22Rv1 (cell line): ENCODE measurements around the gene CDYL.

ENCODE experiments used
- H3K27ac ChIP-seq: fragments of 450-650 bp; 2 replicates; pipeline ENCODE4 v1.5.1; 2017
- CTCF ChIP-seq: fragments of 450-650 bp; IDR thresholded peaks from 2 replicates; pipeline ENCODE4 v1.5.1; 2017; ENCODE audit warnings: mild to moderate bottlenecking
- ZFX ChIP-seq: fragments of 450-650 bp; IDR thresholded peaks from 2 replicates; pipeline ENCODE4 v1.6.1; 2017; ENCODE audit warnings: antibody characterized with exemption, borderline replicate concordance

The CDYL gene

GRCh38 chr6:4778086-4778485, 1.9 kb downstream of the CDYL start:
- no peak for TF ChIP-seq ZFX
- no peak for TF ChIP-seq CTCF
- no peak overlapping the region; the same call in 1 of the 2 replicates for H3K27ac ChIP-seq

DNA sequence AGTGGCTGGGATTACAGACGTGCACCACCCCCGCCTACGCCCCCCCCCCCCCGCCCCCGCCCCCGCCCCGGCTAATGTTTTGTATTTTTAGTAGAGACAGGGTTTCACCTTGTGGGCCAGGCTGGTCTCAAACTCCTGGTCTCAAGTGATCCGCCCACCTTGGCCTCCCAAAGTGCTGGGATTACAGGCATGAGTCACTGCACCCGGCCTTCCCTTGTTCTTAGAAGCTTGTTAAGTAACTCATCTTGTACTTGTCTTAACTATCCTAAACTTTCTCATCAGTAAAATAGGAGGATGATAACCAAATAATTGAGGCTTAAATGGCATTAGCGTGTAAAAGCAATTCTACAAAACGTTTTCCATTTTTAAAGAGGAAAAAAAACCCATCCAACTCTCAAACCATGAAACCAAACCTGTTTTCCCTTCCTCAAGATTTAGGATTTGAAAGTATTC, 4.2 kb downstream of the CDYL start:
- no peak overlapping the region for H3K27ac ChIP-seq
- TF ChIP-seq ZFX: no peak
- TF ChIP-seq CTCF: no peak

- TF ChIP-seq ZFX (no peak), CTCF (no peak)
- no peak overlapping the region for H3K27ac ChIP-seq
These were observed 5.2 kb downstream of the CDYL start for GRCh38 chr6:4781426-4781825.

DNA sequence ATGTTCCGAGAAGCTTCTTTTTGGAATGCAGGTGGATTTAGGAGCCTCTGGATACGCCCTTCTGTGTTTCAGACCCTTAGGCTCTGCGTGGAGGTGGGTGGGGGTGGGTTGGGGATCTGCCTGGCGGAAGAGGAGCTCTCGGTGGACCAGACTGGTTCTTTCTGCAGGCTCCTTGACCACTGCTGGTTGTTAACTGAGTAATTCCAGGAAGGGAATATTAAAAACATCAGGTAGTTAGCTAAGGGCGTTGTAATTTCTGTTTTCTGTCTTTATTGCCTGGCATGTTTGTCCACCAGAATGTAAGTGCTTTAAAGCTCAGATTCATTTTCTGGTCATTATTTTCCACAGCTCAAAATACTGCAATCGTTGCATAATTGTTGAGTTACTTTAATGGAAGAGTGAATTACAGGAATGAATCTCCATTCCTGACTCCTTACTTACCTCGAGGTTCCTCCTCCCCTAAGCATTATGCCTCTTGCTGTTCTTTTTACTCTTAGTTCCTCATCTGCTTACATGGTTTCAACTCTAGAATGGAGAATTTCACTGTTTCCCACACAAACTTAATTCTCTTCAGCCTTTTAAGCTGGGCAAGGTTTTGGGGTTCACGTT, 5.9 kb downstream of the CDYL start:
- H3K27ac ChIP-seq: no peak overlapping the region
- TF ChIP-seq CTCF: no peak
- TF ChIP-seq ZFX: no peak

- TF ChIP-seq CTCF (no peak), ZFX (no peak)
These were observed 10.8 kb downstream of the CDYL start for GRCh38 chr6:4786996-4787395.

GRCh38 chr6:4788482-4788881, 12.3 kb downstream of the CDYL start:
- no peak overlapping the region for H3K27ac ChIP-seq
- TF ChIP-seq ZFX: no peak
- TF ChIP-seq CTCF: no peak

More at GRCh38 chr6:4786996-4787395, 10.8 kb downstream of the CDYL start:
- H3K27ac ChIP-seq: no peak overlapping the region

DNA sequence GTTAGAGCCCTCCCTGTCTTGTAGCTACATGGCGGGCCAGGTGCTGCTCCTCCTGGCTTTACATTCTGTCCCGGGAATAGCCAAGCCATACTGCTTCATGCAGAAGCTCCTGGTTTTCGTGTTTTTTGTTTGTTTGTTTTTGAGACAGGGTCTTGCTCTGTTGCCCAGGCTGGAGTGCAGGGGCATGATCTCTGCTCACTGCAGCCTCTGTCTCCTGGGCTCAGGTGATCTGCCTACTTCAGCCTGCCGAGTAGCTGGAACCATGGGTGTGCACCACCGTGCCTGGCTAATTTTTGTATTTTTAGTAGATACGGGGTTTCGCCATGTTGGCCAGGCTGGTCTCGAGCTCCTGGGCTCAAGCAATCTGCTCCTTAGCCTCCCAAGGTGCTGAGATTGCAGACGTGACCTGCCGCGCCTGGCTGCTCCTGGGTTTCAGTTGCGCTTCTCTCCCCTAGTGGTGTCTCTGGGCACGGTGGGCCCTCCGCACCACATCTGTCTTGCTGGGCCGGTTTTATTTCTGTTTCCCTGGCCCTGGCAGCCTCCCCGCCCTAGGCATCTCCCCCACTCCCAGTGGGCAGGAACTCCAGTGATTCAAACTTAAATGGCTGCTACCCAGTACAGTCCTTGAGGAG, 12.9 kb downstream of the CDYL start:
- no peak overlapping the region for H3K27ac ChIP-seq
- TF ChIP-seq ZFX: no peak
- TF ChIP-seq CTCF: no peak
